ENCODE measurements around the gene OR52E2.

DNA sequence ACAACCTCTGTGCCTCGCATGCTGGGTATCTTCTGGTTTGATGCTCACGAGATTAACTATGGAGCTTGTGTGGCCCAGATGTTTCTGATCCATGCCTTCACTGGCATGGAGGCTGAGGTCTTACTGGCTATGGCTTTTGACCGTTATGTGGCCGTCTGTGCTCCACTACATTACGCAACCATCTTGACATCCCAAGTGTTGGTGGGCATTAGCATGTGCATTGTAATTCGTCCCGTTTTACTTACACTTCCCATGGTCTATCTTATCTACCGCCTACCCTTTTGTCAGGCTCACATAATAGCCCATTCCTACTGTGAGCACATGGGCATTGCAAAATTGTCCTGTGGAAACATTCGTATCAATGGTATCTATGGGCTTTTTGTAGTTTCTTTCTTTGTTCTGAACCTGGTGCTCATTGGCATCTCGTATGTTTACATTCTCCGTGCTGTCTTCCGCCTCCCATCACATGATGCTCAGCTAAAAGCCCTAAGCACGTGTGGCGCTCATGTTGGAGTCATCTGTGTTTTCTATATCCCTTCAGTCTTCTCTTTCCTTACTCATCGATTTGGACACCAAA lies 12.6 kb downstream of the OR52E2 start:
- no peak for TF ChIP-seq POLR2A (IDR thresholded peaks at IDR 0.05; ENCODE audit: low read depth, low read length)
- TF ChIP-seq POLR2AphosphoS5 (IDR thresholded peaks at IDR 0.05; ENCODE audit: low read depth, low read length) = no peak
